ENCODE measurements around the gene ISLR. TPM values are rescaled to one million over a fixed set of nuclear protein-coding genes. Genes with fewer than 3 reads are reported as not detected.

The ISLR gene
- total RNA-seq, 1 donor from 2014 or later = 85.6 TPM

DNA sequence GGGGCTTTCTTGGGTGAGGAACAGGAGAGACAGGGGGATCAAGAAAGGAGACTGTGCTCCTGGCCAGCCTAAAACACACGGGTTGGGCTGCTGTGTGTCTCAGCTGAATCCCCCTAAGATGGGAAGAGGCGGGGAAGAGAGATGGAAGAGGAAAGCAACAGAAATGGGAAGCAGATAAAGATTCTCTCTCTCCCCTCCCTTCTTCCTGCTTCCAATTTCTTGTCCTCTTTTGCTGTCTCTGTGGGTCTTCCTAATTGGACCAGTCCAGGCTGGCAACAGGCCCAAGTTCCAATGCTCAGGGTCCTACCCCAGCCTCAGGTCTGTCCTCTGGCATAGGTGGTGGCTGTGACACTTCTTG is 36.0 kb upstream of the ISLR start:
- H3K27ac ChIP-seq (ENCODE audit: low read depth, low read length) = peak overlapping the region; percentile 15

DNA sequence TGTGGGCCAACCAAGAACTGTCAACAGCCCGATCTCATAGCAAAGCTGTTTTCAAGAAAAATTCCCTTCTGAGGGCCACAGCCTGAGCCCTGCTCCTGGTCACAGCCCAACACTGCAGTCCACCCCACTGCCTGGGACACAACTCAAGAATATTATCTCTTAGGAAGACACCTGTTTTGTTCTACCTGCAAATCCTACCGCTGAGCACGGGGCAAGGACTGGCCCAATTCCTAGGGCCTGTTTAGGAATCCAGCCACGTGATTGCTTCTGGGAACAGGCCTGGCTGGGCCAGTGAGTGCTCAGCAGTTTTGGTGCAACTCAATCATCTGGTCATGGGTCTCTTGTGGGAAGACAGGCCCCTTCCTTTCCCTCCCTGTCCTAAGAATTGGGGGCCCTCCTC is 34.9 kb upstream of the ISLR start:
- Histone ChIP-seq H3K9me3 (ENCODE audit: control insufficient read depth in 3 of 3, low read length in 3 of 3) (no peaks in the 10 kb centered on the region), H3K27ac (ENCODE audit: low read depth, low read length) (no peak overlapping the region), H3K36me3 (ENCODE audit: control insufficient read depth in 3 of 3, insufficient read depth in 3 of 3, low read length in 3 of 3) (no peaks in the 10 kb centered on the region), H3K4me3 (ENCODE audit: low read length in 3 of 3) (no peak overlapping the region), H3K9ac (ENCODE audit: low read depth in 1 of 3, low read length in 3 of 3) (no peak overlapping the region), H3K4me1 (ENCODE audit: control insufficient read depth in 3 of 3, insufficient read depth in 3 of 3, low read length in 3 of 3) (peaks cover 13 to 26% (median 22%) of the 10 kb centered on the region in 3 donors), H3K27me3 (ENCODE audit: control insufficient read depth in 3 of 3, insufficient read depth in 3 of 3, low read length in 3 of 3) (peaks cover 22 to 41% (median 36%) of the 10 kb centered on the region in 3 donors)

More for the DNA sequence above, 36.0 kb upstream of the ISLR start:
- H3K4me3 ChIP-seq (ENCODE audit: low read length in 3 of 3) = peak overlapping the region in 1 of 3 donors; percentile 43
- H3K4me1 ChIP-seq (ENCODE audit: control insufficient read depth in 3 of 3, insufficient read depth in 3 of 3, low read length in 3 of 3) = peaks cover 13 to 31% (median 28%) of the 10 kb centered on the region in 3 donors
- H3K27me3 ChIP-seq (ENCODE audit: control insufficient read depth in 3 of 3, insufficient read depth in 3 of 3, low read length in 3 of 3) = peaks cover 33 to 53% (median 47%) of the 10 kb centered on the region in 3 donors
- H3K9ac ChIP-seq (ENCODE audit: low read depth in 1 of 3, low read length in 3 of 3) = no peak overlapping the region
- no peaks in the 10 kb centered on the region for H3K36me3 ChIP-seq (ENCODE audit: control insufficient read depth in 3 of 3, insufficient read depth in 3 of 3, low read length in 3 of 3)
- no peaks in the 10 kb centered on the region for H3K9me3 ChIP-seq (ENCODE audit: control insufficient read depth in 3 of 3, low read length in 3 of 3)

DNA sequence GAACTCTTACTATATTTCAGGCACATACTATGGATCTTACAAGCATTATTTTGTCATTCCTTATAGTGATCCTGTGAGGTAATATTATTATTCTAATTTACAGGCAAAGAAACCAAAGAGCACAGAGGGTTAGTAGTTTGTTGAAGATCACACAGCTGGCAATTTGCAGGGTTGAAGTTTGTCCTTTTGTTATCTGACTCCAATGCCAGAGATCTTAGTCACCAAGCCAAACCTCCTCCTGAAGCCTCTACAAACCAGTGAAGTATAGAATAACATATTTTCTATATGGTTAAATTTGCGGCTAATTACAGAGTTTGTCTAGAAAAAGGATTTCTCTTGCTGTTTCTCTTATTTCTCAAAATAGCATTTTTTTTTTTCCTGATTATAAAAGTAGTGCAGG is 31.9 kb upstream of the ISLR start:
- Histone ChIP-seq H3K27me3 (ENCODE audit: control insufficient read depth in 3 of 3, insufficient read depth in 3 of 3, low read length in 3 of 3) (peaks cover 10 to 18% (median 13%) of the 10 kb centered on the region in 3 donors), H3K36me3 (ENCODE audit: control insufficient read depth in 3 of 3, insufficient read depth in 3 of 3, low read length in 3 of 3) (no peaks in the 10 kb centered on the region), H3K4me1 (ENCODE audit: control insufficient read depth in 3 of 3, insufficient read depth in 3 of 3, low read length in 3 of 3) (peaks cover 8 to 15% (median 9%) of the 10 kb centered on the region in 3 donors), H3K9ac (ENCODE audit: low read depth in 1 of 3, low read length in 3 of 3) (no peak overlapping the region), H3K27ac (ENCODE audit: low read depth, low read length) (no peak overlapping the region), H3K9me3 (ENCODE audit: control insufficient read depth in 3 of 3, low read length in 3 of 3) (peaks cover 0 to 3% (median 1%) of the 10 kb centered on the region in 3 donors), H3K4me3 (ENCODE audit: low read length in 3 of 3) (no peak overlapping the region)

DNA sequence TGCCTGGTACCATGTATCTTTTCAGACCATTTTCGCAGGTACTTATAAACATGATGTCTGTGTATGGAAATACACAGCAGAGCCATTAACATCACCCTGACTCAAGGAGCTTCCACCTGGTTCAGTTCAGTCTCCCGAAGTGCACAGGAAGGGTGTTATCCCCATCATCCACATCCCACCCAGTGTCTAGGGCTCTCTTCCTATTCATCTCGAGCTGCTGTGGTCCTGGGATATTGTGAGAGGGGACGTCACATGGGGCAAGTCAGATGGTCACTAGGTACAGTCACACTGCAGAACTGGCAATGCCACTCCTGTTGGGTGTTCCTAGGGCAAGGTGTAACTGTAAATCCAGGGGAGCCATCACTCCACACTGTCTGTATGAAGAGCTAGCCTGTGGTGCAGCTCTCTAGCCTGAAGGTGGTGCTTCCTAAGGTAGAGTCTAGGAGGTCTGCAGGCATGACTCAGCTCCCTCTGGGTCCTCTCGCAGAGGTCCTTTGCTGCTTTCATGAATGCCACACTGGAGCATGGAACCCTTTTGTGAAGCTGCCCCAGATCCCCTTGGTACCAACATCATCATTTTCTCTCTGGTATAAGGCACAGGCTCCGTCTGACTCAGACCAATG is 29.2 kb upstream of the ISLR start:
- H3K36me3 ChIP-seq (ENCODE audit: control insufficient read depth in 3 of 3, insufficient read depth in 3 of 3, low read length in 3 of 3) = no peaks in the 10 kb centered on the region

DNA sequence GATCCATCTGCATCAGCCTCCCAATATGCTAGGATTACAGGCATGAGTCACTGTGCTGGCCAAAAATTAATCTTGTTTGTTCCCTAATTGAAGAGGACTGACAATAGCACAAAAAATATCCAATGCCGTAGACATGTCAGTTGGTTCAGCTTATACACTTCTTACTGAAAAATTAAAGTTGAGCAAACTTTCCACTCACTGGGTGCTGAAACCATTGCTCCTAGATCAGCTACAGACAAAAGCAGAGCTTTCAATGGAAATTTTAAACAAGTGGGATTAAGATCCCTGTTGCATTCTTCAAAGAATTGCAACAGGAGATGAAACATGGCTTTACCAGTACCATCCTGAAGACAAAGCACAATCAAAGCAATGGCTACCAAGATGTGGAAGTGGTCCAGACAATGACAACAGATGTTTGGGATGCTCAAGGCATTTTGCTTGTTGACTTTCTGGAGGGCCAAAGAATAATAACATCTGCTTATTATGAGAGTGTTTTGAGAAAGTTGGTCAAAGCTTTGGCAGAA is 27.2 kb upstream of the ISLR start:
- Histone ChIP-seq H3K27ac (ENCODE audit: low read depth, low read length) (no peak overlapping the region), H3K4me1 (ENCODE audit: control insufficient read depth in 3 of 3, insufficient read depth in 3 of 3, low read length in 3 of 3) (no peaks in the 10 kb centered on the region), H3K27me3 (ENCODE audit: control insufficient read depth in 3 of 3, insufficient read depth in 3 of 3, low read length in 3 of 3) (peaks cover 0 to 7% (median 0%) of the 10 kb centered on the region in 3 donors), H3K4me3 (ENCODE audit: low read length in 3 of 3) (no peak overlapping the region), H3K9me3 (ENCODE audit: control insufficient read depth in 3 of 3, low read length in 3 of 3) (peaks cover 2 to 3% (median 2%) of the 10 kb centered on the region in 3 donors), H3K36me3 (ENCODE audit: control insufficient read depth in 3 of 3, insufficient read depth in 3 of 3, low read length in 3 of 3) (no peaks in the 10 kb centered on the region), H3K9ac (ENCODE audit: low read depth in 1 of 3, low read length in 3 of 3) (no peak overlapping the region)

More for the DNA sequence above, 29.2 kb upstream of the ISLR start:
- Histone ChIP-seq H3K9ac (ENCODE audit: low read depth in 1 of 3, low read length in 3 of 3) (no peak overlapping the region), H3K27ac (ENCODE audit: low read depth, low read length) (no peak overlapping the region), H3K4me3 (ENCODE audit: low read length in 3 of 3) (no peak overlapping the region), H3K9me3 (ENCODE audit: control insufficient read depth in 3 of 3, low read length in 3 of 3) (peaks cover 2 to 3% (median 2%) of the 10 kb centered on the region in 3 donors), H3K27me3 (ENCODE audit: control insufficient read depth in 3 of 3, insufficient read depth in 3 of 3, low read length in 3 of 3) (peaks cover 2 to 7% (median 3%) of the 10 kb centered on the region in 3 donors), H3K4me1 (ENCODE audit: control insufficient read depth in 3 of 3, insufficient read depth in 3 of 3, low read length in 3 of 3) (no peaks in the 10 kb centered on the region)

DNA sequence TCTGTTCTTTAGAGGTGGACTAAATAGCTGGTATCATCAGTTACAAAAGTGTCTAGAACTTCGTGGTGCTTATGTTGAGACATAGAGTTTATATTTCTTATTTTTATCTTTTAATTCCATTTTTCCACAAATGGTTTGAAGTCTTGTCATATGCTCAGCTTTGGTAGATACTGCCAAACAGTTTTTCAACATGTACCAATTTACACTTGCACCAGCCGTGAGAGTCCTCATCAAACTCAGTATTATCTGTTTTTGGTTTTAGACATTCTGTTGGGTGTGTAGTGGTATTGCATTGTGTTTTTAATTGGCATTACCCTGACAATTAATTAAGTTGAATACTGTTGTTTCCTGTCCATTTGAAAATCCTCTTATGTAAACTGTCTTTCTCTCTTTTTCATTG is 26.5 kb upstream of the ISLR start:
- H3K4me3 ChIP-seq (ENCODE audit: low read length in 3 of 3) = no peak overlapping the region
- no peaks in the 10 kb centered on the region for H3K36me3 ChIP-seq (ENCODE audit: control insufficient read depth in 3 of 3, insufficient read depth in 3 of 3, low read length in 3 of 3)
- H3K9ac ChIP-seq (ENCODE audit: low read depth in 1 of 3, low read length in 3 of 3) = no peak overlapping the region
- H3K27ac ChIP-seq (ENCODE audit: low read depth, low read length) = no peak overlapping the region
- peaks cover 2 to 3% (median 2%) of the 10 kb centered on the region in 3 donors for H3K9me3 ChIP-seq (ENCODE audit: control insufficient read depth in 3 of 3, low read length in 3 of 3)
- H3K27me3 ChIP-seq (ENCODE audit: control insufficient read depth in 3 of 3, insufficient read depth in 3 of 3, low read length in 3 of 3) = peaks cover 0 to 7% (median 0%) of the 10 kb centered on the region in 3 donors
- no peaks in the 10 kb centered on the region for H3K4me1 ChIP-seq (ENCODE audit: control insufficient read depth in 3 of 3, insufficient read depth in 3 of 3, low read length in 3 of 3)

DNA sequence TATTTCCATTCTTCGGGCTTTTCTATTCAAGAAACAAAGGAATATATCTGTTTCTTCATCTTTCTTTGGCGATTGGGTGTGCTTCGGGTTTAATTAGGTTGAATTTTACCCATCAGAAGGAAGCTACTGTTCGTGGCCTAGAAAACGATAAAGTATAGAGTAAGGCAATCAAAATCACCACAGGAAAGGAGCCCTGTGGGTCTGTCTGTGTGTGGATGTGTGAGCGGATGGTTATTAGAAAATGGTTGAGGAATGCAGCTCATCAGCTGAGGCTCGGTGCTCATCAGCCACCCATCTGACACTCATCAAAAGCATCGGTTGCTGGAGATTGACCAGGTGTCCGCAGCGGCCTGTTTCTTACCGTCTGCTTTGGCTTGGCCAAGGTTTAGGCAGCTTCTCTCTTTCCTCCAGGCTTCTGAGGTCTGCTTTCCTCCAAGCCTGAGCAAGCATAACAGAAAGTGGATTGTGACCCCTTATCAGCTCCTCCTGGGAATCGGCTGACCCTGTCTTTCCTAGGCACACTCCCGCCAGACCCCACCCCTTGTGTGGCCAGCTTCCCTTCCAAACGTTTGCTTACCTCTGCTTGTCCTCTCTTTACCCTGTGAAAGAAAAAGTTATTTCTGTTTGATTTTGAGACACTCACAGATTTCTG is 17.6 kb upstream of the ISLR start:
- H3K9ac ChIP-seq (ENCODE audit: low read depth in 1 of 3, low read length in 3 of 3) = no peak overlapping the region
- no peaks in the 10 kb centered on the region for H3K36me3 ChIP-seq (ENCODE audit: control insufficient read depth in 3 of 3, insufficient read depth in 3 of 3, low read length in 3 of 3)
- no peak overlapping the region for H3K27ac ChIP-seq (ENCODE audit: low read depth, low read length)
- no peaks in the 10 kb centered on the region for H3K9me3 ChIP-seq (ENCODE audit: control insufficient read depth in 3 of 3, low read length in 3 of 3)
- H3K4me1 ChIP-seq (ENCODE audit: control insufficient read depth in 3 of 3, insufficient read depth in 3 of 3, low read length in 3 of 3) = peaks cover 4 to 15% (median 12%) of the 10 kb centered on the region in 3 donors
- H3K4me3 ChIP-seq (ENCODE audit: low read length in 3 of 3) = no peak overlapping the region
- no peaks in the 10 kb centered on the region for H3K27me3 ChIP-seq (ENCODE audit: control insufficient read depth in 3 of 3, insufficient read depth in 3 of 3, low read length in 3 of 3)

DNA sequence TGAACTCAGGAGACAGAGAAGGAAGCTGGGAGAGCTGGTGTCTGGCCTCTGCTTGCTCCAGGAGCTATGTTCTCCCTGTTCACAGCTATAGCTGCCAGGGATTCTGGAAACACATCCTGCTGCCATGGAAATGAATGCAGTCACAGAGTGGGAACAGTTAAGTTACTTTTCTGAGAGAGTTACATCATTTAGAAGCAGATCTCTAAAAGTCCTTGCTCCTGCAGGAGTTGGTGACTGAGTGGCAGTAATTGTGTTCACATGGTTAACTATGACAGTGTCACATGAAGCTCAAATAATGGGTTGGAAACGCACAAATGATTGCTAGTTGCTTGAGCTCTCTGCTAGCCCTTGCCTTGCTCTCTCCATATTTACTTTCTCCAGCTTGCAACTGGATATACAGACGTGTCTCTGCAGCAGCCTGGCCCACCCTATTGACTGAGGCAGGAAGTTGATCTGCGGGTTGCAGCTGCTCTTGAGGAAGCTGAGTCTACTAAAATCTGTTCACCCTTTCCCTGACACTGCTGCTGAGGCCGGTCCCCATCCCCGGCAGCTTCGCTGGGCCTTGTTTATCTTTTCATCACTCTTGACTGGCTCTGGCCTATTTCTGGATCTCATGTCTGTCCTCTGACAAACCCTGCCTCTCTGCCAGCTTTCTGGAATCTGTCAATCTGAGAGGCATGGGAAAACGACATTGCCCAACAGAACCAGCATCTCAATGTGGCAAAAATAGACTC is 16.7 kb upstream of the ISLR start:
- Histone ChIP-seq H3K9ac (ENCODE audit: low read depth in 1 of 3, low read length in 3 of 3) (peak overlapping the region in 1 of 3 donors; percentile 55), H3K9me3 (ENCODE audit: control insufficient read depth in 3 of 3, low read length in 3 of 3) (no peaks in the 10 kb centered on the region), H3K4me1 (ENCODE audit: control insufficient read depth in 3 of 3, insufficient read depth in 3 of 3, low read length in 3 of 3) (peaks cover 4 to 15% (median 12%) of the 10 kb centered on the region in 3 donors), H3K36me3 (ENCODE audit: control insufficient read depth in 3 of 3, insufficient read depth in 3 of 3, low read length in 3 of 3) (no peaks in the 10 kb centered on the region), H3K4me3 (ENCODE audit: low read length in 3 of 3) (peak overlapping the region in 1 of 3 donors; percentile 14), H3K27ac (ENCODE audit: low read depth, low read length) (peak overlapping the region; percentile 5), H3K27me3 (ENCODE audit: control insufficient read depth in 3 of 3, insufficient read depth in 3 of 3, low read length in 3 of 3) (no peaks in the 10 kb centered on the region)

DNA sequence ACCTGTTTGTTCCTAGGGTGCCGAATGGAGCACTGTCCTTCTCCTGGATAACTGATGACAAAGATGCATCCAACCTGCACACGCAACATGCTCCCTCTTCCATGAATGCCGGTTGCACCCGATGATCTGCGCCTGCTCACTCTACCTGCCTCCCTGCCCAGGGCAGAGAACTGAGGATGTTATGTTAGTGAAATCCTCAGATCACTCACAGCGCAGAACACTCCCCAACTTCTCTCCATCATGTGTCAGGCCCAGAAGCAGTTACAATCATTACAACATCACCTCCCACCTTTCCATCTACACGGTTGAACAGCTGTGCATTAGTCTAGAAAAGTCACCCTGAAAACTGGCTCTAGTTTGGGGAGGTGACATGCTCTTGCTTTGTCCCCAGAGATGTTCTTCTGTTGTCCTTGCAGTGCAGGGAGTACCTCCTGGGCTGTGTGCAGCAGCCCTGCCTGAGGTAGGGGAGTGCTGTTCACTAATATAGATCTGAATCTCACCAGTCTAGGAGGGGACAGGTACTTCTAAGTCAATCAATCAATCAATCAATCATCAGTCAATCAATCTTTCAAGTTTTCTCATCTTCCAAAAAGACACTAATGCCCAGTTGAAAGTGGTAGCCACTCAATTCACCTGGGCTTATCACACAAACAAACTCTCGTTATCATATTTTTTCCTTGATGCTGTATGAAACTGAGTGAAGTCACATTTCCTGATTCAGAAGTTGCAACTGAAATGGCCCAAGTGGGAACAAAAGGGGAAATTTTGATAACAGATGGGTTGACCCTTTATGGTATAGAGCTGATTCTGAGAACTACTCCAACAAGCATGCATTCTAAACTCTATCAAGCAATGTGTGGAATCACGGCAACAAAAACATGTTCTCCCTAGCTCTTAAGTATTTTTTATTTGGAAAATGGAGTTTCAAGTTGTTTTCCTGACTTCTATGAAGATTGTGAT is 15.4 kb upstream of the ISLR start:
- Histone ChIP-seq H3K27ac (ENCODE audit: low read depth, low read length) (no peak overlapping the region), H3K4me3 (ENCODE audit: low read length in 3 of 3) (no peak overlapping the region), H3K9me3 (ENCODE audit: control insufficient read depth in 3 of 3, low read length in 3 of 3) (no peaks in the 10 kb centered on the region), H3K27me3 (ENCODE audit: control insufficient read depth in 3 of 3, insufficient read depth in 3 of 3, low read length in 3 of 3) (no peaks in the 10 kb centered on the region), H3K9ac (ENCODE audit: low read depth in 1 of 3, low read length in 3 of 3) (no peak overlapping the region), H3K4me1 (ENCODE audit: control insufficient read depth in 3 of 3, insufficient read depth in 3 of 3, low read length in 3 of 3) (peaks cover 4 to 15% (median 12%) of the 10 kb centered on the region in 3 donors), H3K36me3 (ENCODE audit: control insufficient read depth in 3 of 3, insufficient read depth in 3 of 3, low read length in 3 of 3) (no peaks in the 10 kb centered on the region)
